ENCODE data around the gene TLCD1. TPM values are rescaled to one million over a fixed set of nuclear protein-coding genes. Genes with fewer than 3 reads are reported as not detected.

The TLCD1 gene
- total RNA-seq, 1 experiment from 2014 or later, result 1.3 TPM

DNA sequence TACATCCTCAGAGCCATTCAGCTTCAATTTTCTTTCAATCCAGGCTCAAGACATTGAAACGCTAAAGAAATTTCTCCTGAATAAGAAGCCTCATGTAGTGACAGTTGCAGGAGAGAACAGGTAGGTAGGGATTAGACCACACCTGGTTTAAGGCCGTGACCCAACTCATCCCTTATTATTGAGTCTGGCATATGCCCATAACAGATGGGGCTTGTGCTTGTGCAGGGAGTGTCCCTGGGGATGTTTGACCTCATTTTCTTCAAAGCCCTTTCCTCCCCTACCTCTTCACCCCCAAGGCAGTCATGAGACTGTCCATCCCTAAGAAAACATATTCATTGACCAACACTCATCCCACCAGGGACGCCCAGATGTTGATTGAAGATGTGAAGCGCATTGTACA lies 39.7 kb downstream of the TLCD1 start:
- DNase-seq (ENCODE audit: low read depth), result no peak

DNA sequence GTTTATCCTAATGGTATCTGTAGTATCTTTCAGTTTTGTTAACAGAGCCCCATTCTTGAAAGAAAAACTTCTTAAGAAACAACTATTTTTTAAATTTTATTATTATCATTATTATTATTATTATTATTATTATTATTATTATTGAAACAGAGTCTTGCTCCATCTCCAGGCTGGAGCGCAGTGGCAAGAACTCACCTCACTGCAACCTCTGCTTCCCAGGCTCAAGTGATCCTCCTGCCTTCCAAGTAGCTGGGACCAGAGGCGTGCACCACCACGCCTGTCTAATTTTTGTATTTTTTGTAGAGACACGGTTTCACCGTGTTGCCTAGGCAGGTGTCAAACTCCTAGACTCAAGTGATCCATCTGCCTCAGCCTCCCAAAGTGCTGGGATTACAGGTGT lies 40.7 kb downstream of the TLCD1 start:
- no peak for DNase-seq (ENCODE audit: low read depth)

DNA sequence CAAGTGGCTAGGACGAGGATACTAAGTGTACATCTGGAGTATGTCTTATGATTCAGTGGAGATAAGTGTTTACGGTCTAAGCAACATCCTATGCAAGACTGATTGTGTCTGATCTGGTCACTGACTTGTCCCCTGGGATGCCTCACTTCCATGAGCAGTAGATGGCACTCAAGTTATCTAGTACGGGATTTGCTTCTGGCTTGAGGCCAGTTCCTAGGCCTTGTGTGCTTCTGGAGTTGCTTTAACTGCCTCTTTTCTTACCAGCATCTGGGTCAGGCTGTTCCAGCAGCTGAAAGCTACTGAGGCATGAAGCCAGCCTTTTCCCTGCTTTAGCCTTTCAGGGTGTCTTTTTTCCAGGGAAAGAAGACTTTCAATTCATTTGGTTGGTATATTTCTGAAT lies 41.1 kb downstream of the TLCD1 start:
- DNase-seq (ENCODE audit: low read depth), result no peak

DNA sequence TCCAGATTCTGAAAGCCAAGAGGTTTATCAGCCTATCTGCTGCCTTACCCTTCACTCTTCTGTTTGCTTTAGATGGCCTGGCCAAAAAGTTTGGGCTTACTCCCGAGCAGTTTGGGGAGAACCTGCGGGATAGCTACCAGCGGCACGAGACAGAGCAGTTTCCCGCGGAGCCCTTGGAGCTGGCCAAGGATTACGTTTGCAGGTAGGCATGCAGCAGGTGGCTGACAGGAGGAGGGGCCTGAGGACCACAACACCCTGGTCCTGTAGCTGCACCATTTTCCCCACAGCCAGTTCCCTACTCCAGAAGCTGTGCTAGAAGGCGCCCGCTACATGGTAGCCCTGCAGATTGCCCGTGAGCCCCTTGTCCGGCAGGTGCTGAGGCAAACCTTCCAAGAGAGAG lies 43.4 kb downstream of the TLCD1 start:
- DNase-seq (ENCODE audit: low read depth), result no peak

DNA sequence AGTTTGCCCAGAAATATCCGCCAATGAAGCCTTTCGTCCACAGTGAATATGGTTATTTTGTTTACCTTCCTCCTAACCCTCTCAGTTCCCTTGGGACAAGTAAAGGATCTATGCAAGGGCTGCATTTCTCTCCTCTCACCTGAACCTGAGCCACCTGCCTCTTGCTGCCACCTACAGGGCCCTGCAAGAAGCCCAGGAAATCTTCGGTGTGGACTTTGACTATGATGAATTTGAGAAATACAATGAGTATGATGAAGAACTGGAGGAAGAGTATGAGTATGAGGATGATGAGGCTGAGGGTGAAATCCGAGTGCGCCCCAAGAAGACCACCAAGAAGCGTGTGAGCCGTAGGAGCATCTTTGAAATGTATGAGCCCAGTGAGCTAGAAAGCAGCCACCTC lies 50.1 kb downstream of the TLCD1 start:
- DNase-seq (ENCODE audit: low read depth), result no peak

DNA sequence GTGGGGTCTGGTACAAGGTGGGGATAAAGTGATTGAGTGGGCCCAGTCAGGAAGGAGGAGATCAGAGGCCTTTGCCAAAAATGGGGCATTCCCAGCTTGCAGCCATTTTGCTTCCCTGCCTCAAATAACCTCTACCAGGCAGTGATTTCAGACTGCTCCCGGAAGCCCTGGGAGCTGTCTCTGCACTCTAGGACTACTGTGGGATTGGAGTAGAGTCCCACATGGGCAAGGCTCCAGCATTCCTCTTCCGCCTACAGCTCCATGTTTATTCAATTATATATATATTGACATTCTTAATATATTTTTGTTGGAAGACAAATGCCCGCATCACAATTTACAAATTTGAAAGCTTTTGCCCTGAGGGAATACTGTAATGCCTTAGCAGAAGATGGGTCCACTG lies 50.5 kb downstream of the TLCD1 start:
- no peak for DNase-seq (ENCODE audit: low read depth)

Other genes with a start within 250 kb of the TLCD1 start
- not detected in 2 replicates for gene FOXN1, start 219.9 kb downstream of the TLCD1 start, total RNA-seq (2014; rRNA removed; shearing (Covaris generic))
- 17.8 and 25.4 TPM in 2 replicates for gene UNC119, start 173.6 kb downstream of the TLCD1 start, total RNA-seq (2014; rRNA removed; shearing (Covaris generic))
- gene PIGS, start 154.7 kb downstream of the TLCD1 start, total RNA-seq (2014; rRNA removed; shearing (Covaris generic)), result 44.9 and 49.1 TPM in 2 replicates
- gene ALDOC, start 149.3 kb downstream of the TLCD1 start, total RNA-seq (2014; rRNA removed; shearing (Covaris generic)), result 1.3 and 2.4 TPM in 2 replicates
- 134 and 173 TPM in 2 replicates for gene SPAG5, start 127.2 kb downstream of the TLCD1 start, total RNA-seq (2014; rRNA removed; shearing (Covaris generic))
- 9.1 and 11.4 TPM in 2 replicates for gene RSKR, start 112.0 kb downstream of the TLCD1 start, total RNA-seq (2014; rRNA removed; shearing (Covaris generic))
- 64.9 and 65.8 TPM in 2 replicates for gene BLTP2, start 81.1 kb downstream of the TLCD1 start, total RNA-seq (2014; rRNA removed; shearing (Covaris generic))
- 67.6 and 68.2 TPM in 2 replicates for gene SDF2, start 64.3 kb downstream of the TLCD1 start, total RNA-seq (2014; rRNA removed; shearing (Covaris generic))
- gene SUPT6H, start 64.0 kb downstream of the TLCD1 start, total RNA-seq (2014; rRNA removed; shearing (Covaris generic)), result 28.4 and 38.2 TPM in 2 replicates
- 0.21 and 0.23 TPM in 2 replicates for gene PROCA1, start 14.3 kb downstream of the TLCD1 start, total RNA-seq (2014; rRNA removed; shearing (Covaris generic))
- 243 and 290 TPM in 2 replicates for gene RAB34, start 8.4 kb downstream of the TLCD1 start, total RNA-seq (2014; rRNA removed; shearing (Covaris generic))
- gene RPL23A, start 6.2 kb downstream of the TLCD1 start, total RNA-seq (2014; rRNA removed; shearing (Covaris generic)), result 697 and 1,346 TPM in 2 replicates
- gene NEK8, start 2.6 kb upstream of the TLCD1 start, total RNA-seq (2014; rRNA removed; shearing (Covaris generic)), result 2.9 and 10.2 TPM in 2 replicates
- 20.4 and 23.7 TPM in 2 replicates for gene TRAF4, start 17.8 kb upstream of the TLCD1 start, total RNA-seq (2014; rRNA removed; shearing (Covaris generic))
- gene FAM222B, start 116.6 kb upstream of the TLCD1 start, total RNA-seq (2014; rRNA removed; shearing (Covaris generic)), result 2.3 and 3.1 TPM in 2 replicates
- gene ERAL1, start 128.8 kb upstream of the TLCD1 start, total RNA-seq (2014; rRNA removed; shearing (Covaris generic)), result 26.4 and 38.4 TPM in 2 replicates
- gene FLOT2, start 171.5 kb upstream of the TLCD1 start, total RNA-seq (2014; rRNA removed; shearing (Covaris generic)), result 18.5 and 24.9 TPM in 2 replicates
- 10.9 and 12.4 TPM in 2 replicates for gene DHRS13, start 176.8 kb upstream of the TLCD1 start, total RNA-seq (2014; rRNA removed; shearing (Covaris generic))
- 18.0 and 29.1 TPM in 2 replicates for gene PHF12, start 225.3 kb upstream of the TLCD1 start, total RNA-seq (2014; rRNA removed; shearing (Covaris generic))

Data from Daoy (cell line).